Muscle of arm (tissue), 12 donors: Measurements from ENCODE around the gene P2RY13. TPM values are rescaled to one million over a fixed set of nuclear protein-coding genes. Genes with fewer than 3 reads are reported as not detected.

ENCODE experiments used
- DNase-seq: peaks from one replicate; pipeline ENCODE4 v3.0.0-alpha.2; 2013
- polyA plus RNA-seq, 12 donors: library from polyadenylated mRNA; unstranded; fragments of 120-200 nt; gene quantifications; one replicate each; pipeline ENCODE4 v1.2.1, GENCODE V29; 2013; ENCODE audit not compliant: insufficient read length in 12 of 12

Gene P2RY13
- polyA plus RNA-seq, 12 donors = 0.99 to 3.8 (median 1.3) TPM; not detected in 1

DNA sequence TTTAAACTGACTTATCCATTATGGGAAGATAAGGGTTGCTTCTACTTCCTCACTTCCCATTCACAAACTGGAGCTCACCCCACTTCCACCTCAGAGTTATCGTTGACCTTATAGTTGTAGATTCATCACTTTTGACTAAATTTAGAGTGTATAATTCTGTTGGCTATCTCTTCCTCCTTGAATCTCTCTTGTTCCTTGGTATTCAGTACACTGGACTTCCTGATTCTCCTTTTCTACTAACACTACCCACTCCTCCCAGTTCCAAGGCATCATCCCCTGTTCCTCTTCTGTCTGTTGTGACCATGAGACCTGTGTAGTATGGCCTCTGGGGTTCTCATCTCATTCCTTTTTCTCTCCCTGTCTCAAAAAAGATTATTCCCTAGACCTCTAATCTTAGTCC lies 6.8 kb downstream of the P2RY13 start:
- no peak for DNase-seq

DNA sequence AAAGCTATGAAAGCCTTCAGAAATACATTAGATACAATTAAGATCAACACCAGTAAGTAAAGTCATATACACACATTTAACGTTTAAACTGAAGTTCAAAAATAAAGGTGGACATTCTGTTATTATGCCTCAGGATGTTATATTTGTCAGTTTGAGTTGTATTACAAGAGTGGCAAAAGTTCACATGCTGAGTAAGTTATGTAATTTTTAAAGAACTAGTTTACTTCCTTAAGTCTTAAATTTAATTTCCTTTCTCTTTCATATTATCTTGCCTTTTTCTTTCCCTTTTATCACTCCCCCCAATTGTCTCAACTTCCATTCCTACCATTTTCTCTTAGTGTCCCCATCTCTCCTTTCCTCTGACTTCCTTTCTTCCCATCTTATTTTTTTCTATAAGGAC lies 7.8 kb downstream of the P2RY13 start:
- no peak for DNase-seq

- DNase-seq = no peak
These were observed 9.2 kb downstream of the P2RY13 start for GRCh38 chr3:151320131-151320530.

- no peak for DNase-seq
These were observed 9.7 kb downstream of the P2RY13 start for GRCh38 chr3:151319628-151320027.

DNA sequence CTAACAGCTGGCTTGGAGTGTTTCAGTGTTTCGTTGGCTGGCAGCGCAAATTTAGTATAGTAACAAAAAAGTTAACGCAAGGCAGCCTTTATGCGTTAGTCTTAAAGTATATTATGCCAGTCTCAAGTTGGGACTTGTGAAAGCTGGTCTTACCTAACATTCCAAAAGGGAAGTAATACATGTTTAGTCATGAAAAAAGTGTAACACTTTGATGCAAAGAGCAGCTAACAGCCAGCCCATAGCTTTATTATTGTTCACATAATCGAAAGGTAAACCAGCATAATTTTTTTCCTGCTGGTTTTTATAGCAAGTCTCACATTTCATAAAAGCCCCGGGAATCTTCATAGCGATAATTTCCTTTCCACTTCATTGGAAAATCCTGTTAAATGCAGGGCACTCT lies 10.4 kb downstream of the P2RY13 start:
- no peak for DNase-seq

GRCh38 chr3:151318313-151318712 lies 11.0 kb downstream of the P2RY13 start:
- DNase-seq = no peak

GRCh38 chr3:151316267-151316991 lies 12.9 kb downstream of the P2RY13 start, which contains the start of gene GPR87:
Gene GPR87 (minus strand): TSS chr3:151316820. CDS start chr3:151300100, 16,720 bp downstream.
- no peak for DNase-seq

- no peak for DNase-seq
These were observed 13.5 kb downstream of the P2RY13 start for GRCh38 chr3:151315846-151316245.

GRCh38 chr3:151315136-151315535 lies 14.2 kb downstream of the P2RY13 start:
- DNase-seq = no peak

- no peak for DNase-seq
These were observed 14.8 kb downstream of the P2RY13 start for GRCh38 chr3:151314593-151314992.

- no peak for DNase-seq
These were observed 15.2 kb downstream of the P2RY13 start for GRCh38 chr3:151314137-151314536.

- DNase-seq = no peak
These were observed 16.4 kb downstream of the P2RY13 start for GRCh38 chr3:151312972-151313371.

GRCh38 chr3:151309566-151309965 lies 19.8 kb downstream of the P2RY13 start:
- DNase-seq = no peak

- no peak for DNase-seq
These were observed 21.5 kb downstream of the P2RY13 start for GRCh38 chr3:151307583-151308488.

GRCh38 chr3:151307131-151307530 lies 22.2 kb downstream of the P2RY13 start:
- DNase-seq = no peak

- DNase-seq = no peak
These were observed 23.1 kb downstream of the P2RY13 start for GRCh38 chr3:151306168-151306810.

DNA sequence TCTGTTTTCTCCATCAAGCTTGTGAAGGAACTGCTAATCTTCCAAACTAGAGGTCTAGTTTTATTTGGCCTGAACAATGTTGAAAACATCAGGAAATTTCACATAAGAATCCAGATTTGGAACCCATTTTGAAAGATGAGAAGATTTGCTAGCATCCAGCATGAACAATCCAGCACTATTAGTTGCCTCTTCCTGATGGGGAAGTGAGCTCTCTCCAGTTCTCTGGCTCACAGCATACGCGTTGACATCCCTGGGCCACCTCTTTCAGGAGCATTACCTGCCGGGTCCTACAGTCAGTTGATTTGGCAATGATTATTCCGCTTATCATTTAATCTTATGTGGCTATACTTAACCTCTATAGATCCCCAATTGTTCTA lies 23.6 kb downstream of the P2RY13 start:
- DNase-seq = no peak

GRCh38 chr3:151305060-151305774 lies 24.1 kb downstream of the P2RY13 start:
- DNase-seq = no peak

GRCh38 chr3:151303751-151304150 lies 25.6 kb downstream of the P2RY13 start:
- DNase-seq = no peak

DNA sequence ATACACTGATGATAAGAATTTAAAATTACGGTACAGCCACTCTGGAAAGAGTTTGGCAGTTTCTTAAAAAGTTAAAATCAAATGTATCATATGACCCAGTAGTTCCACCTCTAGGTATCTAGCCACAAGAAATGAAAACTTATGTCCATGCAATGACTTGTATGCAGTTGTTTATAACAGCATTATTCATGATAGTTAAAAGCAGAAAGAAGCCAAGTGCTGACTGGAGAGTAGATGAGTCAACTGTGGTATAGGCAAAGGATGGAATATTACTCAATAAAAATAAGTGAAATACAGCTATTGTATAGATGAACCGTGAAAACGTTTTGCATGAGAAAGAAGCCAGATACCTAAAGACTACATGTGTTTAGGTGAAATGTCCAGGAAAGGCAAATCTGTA lies 27.6 kb downstream of the P2RY13 start:
- DNase-seq = no peak

GRCh38 chr3:151300539-151300938 lies 28.8 kb downstream of the P2RY13 start:
- DNase-seq = no peak

DNA sequence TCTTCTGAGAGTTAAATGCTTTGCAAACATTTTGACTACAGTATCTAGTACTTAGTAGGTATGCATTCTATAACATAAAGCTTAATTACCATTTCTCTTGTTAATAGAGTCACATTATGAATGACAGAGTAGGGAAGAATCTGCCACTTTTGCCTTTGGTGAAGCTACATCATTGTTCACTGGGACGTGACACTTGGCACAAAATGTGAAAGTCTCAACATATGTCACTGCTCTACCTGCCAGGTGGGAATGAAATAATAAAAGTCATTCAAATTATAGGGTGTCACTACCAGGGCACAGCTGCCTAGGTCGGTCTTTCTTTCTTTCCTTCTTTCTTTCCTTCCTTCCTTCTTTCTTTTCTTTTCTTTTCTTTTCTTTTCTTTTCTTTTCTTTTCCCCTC lies 30.3 kb downstream of the P2RY13 start:
- no peak for DNase-seq
